Measurements from ENCODE around the gene PTBP3. TPM values are rescaled to one million over a fixed set of nuclear protein-coding genes. Genes with fewer than 3 reads are reported as not detected.
A peak's percentile ranks its signal among the peaks of the same experiment; 100 is the strongest.
"Not testable (repeated sequence)": the region's sequence is repeated elsewhere in the genome, so short reads cannot be mapped to it uniquely, and the experiment has no call there.

Gene PTBP3
- total RNA-seq, 1 experiment from 2014 or later, result 68.8 TPM

DNA sequence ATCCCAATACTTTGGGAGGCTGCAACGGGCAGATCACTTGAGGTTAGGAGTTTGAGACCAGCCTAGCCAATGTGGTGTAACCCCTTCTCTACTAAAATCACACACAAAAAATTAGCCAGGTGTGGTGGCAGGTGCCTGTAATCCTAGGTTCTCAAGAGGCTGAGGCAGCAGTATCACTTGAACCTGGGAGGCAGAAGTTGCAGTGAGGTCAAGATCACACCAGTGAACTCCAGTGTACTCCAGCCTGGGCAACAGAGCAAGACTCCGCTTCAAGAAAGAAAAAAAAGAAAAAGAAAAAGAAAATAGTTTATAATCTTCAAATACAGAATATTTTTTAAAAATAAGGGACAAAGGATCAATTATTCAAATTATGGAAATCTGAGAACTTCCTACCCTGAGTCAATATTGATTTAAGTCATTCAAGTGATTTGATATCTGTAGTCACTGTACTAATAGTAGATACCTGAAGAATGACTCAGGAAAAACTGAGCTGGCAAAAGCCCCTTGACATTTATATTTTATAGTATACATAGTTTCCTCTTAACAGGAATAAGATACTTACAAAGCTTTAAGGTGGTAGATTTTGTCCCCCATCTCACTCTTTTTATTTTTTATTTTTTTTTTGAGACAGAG is 61.8 kb downstream of the PTBP3 start:
- peak; percentile 19 for DNase-seq (ENCODE audit: low read depth)

DNA sequence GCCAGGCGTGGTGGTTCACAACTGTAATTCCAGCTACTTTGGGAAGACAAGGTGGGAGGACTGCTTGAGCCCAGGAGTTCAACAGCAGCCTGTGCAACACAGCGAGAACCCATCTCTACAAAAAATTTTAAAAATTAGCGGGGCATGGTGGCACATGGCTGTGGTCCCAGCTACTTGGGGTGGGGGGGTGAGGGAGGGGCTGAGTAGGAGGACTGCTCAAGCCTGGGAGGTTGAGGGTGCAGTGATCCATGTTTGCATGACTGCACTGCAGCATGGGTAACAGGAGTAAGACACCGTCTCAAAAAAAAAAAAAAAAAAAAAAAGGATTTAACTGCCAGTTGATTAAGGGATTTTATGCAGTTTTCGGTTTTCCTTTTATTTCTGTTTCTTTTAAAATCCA is 65.0 kb downstream of the PTBP3 start:
- no peak for DNase-seq (ENCODE audit: low read depth)

DNA sequence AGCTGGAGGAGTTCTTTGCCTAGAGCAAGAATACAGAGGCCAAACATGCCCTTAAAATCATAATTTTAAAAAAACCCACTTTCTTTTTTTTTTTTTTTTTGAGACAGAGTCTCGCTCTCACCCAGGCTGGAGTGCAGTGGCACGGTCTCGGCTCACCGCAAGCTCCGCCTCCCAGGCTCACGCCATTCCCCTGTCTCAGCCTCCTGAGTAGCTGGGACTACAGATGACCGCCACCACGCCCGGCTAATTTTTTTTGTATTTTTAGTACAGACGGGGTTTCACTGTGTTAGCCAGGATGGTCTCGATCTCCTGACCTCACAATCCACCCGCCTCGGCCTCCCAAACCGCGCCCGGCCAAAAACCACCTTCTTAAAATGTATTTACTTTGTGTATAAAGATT is 66.3 kb downstream of the PTBP3 start:
- not testable (repeated sequence) for DNase-seq (ENCODE audit: low read depth)

DNA sequence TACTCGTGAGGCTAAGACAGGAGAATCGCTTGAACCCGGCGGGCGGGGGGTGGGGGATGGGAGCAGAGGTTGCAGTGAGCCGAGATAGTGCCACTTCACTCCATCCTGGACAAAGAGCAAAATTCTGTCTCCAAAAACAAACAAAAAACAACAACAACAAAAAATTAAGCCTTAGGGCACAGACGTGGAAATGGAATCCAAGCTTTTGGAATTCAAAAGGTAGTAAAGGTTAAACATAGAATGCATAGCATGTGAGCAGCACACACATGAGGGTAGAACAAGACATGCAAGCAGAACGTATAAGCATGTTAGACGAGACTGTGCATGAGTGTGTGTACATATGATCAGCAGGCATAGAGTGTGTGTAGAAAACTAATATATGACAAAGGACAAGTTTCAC is 68.0 kb downstream of the PTBP3 start:
- no peak for DNase-seq (ENCODE audit: low read depth)

DNA sequence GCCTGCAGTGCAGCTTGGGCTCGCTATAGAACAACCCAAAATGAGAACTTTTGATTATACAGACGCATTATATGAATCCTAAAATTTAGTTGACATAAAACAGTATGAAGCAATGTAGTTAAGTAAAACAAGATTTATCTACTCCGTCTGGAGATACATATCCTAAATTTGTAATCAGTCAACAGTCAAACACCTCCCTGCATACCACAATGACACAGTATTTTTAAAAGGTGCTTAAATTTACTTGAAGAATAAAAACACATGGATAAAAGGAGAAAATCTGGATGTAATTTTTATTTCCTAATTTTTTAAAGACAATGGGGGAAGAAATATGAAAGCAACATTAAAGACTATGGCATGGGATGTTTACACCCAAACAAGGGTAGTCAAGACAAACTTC is 70.8 kb downstream of the PTBP3 start:
- DNase-seq (ENCODE audit: low read depth), result no peak

DNA sequence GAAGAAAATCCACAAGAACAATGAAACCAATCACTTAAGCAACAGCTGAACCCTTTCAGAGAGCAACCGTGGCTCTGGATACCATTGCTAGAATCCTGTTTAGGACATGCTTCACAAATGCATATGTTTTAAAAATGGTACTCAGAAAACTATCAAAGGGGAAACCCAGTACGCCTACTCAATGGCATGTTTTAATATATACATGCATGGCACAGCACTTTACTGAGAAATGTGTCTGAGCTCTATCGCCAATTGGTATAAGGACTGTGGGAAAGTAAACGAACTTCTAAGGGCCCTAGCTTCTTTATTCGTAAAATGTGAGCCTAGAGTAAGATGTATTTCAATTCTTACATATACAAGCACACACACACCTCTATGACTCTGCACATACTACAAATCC is 72.3 kb downstream of the PTBP3 start:
- DNase-seq (ENCODE audit: low read depth), result no peak

DNA sequence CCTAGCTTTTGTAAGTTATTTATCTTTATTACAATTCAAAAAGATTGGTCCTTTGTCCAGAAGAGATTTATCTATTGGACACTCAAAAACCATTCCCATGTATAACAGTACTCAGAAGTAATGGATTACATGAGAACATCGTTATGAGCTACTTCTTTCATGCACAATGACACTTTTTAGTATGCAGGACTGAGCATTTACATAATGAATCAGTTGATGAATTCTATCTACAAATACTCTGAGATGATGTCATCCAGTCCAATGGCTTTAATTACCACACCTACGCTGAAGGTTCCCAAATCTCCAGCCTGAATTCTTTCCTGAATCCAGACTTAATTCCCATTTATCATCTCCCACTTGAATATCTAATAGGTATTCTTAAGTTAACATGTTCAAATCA is 75.3 kb downstream of the PTBP3 start:
- DNase-seq (ENCODE audit: low read depth), result no peak

DNA sequence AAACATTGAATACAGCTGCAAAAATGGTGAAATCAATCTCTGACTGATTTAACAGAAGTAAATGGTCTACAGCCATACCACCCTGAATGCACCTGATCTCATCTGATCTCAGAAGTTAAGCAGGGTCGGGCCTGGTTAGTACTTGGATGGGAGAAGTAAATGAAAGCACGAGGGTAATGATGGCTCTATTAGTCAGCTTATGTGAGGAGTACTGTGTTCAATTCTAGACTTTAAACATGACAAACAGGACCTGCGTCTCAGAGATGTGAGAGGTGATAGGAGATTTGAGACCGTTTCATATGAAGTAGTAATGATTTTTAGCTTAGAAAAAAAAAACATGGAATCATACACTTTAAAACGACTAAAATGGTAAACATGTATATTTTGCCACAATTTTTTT is 81.2 kb downstream of the PTBP3 start:
- DNase-seq (ENCODE audit: low read depth), result no peak

DNA sequence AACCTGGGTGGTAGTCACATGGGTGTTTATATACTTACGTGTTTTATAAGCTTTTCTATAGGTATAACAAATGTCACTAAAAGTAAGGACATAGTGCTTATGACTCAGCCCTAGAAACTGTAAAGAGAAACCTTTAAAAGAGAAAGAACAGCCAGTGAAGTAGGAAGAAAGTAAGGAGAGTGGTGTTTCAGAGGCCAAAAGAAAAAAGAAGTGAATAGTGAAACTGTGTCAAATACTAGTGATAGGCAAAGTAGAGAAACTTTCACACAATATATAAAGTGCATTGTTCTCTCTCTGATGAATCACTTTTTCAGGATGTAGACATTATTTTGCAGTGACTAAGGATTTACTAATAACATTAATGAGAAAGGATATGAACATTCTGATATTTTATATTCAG is 84.1 kb downstream of the PTBP3 start:
- no peak for DNase-seq (ENCODE audit: low read depth)

DNA sequence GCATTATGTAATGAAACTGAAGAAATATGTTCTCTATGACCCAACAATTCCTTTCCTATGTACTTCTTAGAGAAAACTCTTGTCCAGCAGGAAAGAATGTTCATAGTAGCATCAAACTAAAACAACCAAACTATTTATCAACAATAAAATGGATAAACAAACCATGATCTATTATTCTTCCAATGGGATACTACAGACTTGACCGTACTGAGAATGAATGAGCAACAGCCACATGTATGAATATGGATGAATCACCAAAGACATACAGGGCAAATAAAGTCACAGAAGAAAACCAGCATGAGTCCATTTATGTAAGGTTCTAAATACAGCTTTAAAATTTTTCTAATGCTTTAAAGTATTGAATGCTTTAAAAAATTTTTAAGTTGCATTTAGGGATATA is 84.7 kb downstream of the PTBP3 start:
- no peak for DNase-seq (ENCODE audit: low read depth)

DNA sequence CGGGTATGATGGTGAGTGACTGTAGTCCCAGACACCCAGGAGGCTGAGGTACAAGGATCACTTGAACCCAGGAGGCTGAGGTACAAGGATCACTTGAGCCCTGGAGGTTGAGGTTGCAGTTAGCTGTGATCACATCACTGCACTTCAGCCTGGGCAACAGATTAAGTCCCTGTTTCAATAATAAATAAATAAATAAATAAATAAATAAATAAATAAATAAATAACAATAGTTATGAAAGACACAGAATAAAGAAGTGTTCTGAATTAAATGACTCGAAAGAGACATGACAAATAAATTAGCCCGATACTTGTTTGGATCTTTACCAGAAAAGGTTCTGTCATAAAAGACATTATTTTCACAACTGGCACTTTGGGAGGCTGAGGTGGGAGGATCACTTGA is 86.3 kb downstream of the PTBP3 start:
- DNase-seq (ENCODE audit: low read depth), result no peak

DNA sequence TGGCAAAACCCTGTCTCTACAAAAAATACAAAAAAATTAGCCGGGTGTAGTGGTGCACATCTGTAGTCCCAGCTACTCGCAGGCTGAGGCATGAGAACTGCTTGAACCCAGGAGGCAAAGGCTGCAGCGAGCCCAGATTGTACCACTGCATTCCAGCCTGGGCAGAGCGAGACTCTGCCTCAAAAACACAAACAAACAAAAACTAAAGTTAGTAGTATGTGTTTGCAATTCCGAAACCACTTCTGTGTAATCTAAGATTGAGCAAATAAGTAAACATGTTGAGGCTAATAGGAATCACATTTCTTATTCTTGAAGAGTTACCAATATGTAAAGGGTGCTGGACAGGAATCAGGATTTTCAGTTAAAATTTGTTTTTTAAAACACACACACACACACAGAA is 88.3 kb downstream of the PTBP3 start:
- DNase-seq (ENCODE audit: low read depth), result no peak

DNA sequence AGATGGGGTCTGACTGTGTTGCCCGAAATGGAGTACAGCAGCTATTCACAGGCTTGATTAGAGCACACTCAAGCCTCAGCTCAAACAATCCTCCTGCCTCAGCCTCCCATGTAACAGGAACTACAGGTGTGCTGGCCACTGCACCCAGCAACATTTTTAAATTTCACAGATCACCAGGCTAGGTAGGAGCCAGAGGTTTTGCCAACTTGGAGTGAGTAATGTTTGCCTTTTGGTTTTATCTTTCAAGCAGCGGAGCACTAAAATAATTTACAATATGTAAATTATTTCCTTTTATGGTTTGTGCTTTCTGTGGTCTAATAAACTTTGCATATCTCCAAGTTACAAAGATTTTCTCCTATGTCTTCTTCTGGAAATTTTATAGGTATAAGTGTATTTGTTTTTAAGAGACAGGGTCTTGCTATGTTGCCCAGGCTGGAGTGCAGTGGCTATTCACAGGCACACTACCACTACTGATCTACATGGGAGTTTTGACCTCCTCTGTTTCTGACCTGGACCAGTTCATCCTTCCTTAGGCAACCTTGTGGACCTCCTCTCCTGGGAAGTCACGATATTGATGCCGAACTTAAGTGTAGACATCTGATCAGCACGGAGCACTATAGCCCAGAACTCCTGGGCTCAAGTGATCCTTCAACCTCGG is 91.1 kb downstream of the PTBP3 start:
- DNase-seq (ENCODE audit: low read depth), result no peak

DNA sequence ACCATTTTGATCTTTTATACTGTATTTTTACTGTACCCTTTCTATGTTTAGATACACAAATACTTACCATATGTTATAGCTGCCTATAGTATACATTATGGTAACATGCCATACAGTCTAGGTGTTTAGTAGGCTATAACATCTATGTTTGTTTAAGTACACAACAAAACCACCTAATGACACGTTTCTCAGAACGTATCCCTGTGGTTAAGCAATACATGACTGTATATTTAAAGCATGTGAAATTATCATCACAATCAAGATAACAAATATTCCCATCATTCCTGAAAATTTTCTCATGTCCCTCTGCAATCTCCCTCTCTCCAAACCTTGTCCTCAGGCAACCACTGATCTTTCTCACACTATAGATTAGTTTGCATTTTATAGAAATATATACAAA is 91.9 kb downstream of the PTBP3 start:
- DNase-seq (ENCODE audit: low read depth), result no peak

DNA sequence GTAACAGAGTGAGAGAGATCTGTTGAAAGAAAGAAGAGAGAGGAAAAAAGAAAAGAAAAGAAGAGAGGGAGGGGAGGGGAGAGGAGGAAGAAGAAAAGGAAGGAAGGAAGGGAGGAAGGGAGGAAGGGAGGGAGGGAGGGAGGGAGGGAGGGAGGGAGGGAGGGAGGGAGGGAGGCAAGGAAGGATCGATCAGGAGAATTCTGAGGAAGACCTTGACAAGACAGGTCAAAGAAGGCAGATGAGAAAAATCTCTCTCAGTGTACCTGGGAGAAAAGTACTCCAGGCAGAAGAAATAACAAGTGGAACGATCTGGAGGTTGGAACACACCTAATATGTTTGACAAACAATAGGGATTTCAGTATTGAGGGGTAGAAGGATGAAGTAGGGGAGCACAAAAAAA is 93.7 kb downstream of the PTBP3 start:
- no peak for DNase-seq (ENCODE audit: low read depth)

DNA sequence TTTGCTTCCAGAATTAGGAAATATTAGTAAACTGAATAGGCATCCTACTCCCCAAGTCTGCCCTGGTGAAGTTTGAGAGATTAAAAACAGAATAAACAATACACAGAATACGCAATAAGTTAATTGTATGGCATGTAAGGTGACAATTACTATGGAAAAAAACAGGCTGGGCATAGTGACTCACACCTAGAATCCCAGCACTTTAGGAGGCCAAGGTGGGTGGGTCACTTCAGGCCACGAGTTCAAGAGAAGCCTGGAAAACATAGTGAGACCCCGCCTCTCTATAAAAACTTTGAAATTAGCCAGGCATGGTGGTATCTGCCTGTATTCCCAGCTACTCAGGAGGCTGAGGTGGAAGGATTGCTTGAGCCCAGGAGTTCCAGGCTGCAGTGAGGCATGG is 94.1 kb downstream of the PTBP3 start:
- DNase-seq (ENCODE audit: low read depth), result no peak

DNA sequence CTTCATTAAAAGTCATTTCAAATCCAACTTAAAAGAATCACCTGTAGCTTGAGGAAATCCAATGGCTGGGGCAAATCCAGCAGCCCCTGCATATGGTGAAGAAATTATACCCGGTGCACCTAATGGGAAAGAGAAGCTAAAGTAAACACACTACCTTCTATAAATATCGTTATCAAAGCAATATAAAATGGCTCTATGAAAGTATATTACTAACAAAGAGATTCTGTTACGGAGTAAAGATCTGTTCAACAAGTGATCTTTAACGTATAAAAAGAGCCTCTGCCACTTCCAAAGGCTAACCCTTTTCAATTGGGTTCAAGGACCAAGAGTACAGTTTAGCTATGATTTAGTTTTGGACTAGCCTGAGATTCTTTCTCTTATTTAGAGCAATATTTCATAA is 98.6 kb downstream of the PTBP3 start:
- no peak for DNase-seq (ENCODE audit: low read depth)

DNA sequence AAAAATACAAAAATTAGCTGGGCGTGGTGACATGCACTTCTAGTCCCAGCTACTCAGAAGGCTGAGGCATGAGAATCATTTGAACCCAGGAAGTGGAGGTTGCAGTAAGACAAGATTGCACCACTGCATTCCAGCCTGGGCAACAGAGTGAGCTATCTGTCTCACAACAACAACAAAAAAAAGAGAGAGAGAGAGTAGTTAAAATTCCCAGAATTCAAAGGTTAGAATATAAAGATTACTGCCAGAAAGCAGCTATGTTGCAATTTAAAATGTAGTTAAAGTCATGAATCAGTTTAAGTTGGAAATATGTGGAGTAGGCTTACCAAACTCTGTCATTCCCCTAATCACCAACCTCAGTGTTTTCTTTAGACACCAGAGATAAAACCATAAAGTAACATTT is 99.7 kb downstream of the PTBP3 start:
- DNase-seq (ENCODE audit: low read depth), result no peak

DNA sequence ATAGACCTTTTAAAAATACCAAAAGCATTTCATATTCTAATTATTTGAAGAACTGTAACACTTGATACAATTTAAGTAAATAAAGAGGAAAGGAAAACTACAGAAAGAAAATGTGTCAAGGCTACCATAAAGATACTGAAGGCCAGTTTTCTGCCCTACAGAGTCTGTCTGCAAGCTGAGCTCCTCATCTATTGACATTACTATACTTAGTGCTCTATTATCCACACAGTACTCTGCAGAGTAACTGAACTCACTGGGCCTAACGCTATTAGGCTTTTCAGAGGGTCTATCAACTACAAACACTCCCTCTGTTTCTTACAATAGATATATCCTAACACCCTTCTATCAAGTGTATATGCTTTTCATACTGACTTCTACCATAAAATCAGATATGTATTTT is 101.2 kb downstream of the PTBP3 start:
- no peak for DNase-seq (ENCODE audit: low read depth)

DNA sequence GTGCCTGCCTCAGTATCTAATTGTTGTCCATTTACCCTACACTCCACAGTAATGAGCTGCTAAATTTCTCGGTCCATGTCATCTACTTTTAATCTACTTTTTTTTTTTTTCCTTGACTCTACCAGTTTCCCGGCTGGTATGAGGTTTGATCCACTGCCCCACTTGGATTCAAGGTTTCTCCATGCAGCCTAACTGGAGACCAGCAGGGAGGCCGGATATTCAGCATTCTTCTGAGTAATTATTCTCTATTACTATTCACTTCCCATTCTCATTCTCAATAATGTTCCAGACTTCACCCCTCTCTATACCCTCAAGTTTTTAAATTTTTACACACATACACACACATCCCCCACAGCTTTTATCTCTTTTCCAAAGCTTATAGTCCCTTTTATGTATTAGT is 107.3 kb downstream of the PTBP3 start:
- no peak for DNase-seq (ENCODE audit: low read depth)

DNA sequence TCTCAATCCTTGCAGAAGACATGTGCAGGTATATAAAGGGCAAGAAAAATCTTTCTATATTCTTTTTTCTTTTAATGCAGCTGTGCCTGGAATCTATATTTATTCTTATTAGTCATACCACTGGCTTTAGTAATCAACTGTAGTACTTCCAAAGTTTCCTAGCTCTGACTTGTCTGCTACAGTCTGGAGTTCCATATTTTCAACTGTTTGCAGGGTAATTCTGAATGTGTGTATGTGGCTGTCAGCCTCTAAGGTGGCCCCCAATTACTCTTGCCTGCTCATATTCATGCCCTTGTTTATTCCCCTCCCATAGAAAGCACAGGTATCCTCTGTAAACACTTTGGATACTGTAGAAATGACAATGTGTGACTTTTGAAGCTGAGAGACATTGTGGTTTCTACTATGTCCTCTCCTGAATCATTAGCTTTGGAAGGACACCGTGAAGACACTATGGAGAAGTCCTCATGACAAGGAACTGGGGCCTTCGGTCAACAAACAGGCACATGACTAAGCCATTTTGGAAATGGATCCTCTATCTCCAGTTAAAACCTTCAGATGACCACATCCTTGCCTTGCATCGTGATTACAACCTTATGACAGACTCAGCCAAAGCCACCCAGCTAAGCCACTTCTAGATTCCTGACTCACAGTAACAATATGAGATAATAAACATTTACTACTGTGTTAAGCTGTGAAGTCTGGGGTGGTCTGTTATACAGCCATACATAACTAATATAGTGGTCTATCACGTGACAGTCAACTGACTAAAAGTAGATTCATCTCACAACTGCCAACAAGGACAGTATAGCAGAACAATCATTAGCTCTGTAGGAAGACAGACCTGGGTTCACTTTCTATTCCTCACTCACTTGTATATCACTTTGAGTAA is 108.8 kb downstream of the PTBP3 start:
- DNase-seq (ENCODE audit: low read depth), result peak; percentile 34

DNA sequence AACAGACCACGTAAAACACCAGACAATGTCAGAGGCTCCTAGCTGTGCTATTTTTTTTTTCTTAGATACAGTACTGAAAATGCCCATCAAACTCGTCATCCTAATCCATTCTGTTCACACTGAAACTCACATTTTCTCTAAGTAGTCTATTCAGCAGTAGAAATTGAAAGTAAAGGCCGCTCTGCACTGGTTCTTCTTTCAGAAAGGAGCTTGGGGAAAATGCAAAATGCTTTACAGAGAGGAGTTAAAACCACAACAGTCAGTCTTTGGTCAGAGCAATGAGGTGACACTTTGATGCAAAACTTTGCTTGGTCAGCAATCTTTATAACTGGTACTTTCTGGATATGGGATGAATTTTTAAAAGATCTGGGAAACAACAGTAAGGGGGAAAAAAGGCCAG is 114.5 kb downstream of the PTBP3 start:
- no peak for DNase-seq (ENCODE audit: low read depth)

DNA sequence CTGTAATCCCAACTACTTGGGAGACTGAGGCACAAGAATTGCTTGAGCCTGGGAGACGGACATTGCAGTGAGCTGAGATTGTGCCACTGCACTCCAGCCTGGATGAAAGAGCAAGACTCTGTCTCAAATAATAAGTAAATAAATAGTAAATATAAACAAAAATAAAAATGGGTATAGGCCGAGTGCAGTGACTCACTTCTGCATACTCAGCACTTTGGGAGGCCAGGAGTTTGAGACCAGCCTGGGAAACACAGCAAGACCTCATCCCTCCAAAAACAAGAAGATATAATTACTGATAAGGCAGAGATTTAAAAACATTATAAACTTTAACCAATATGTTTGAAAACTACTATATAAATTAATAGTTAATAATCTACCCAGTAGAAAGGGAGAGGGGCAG is 120.5 kb downstream of the PTBP3 start:
- no peak for DNase-seq (ENCODE audit: low read depth)
